HG03354 (cell line): ENCODE results near the gene TEX29.

Source experiments
- ATAC-seq: cut with Tn5 transposase; IDR thresholded peaks from one replicate; pipeline ENCODE4 v1.9.1; 2021; ENCODE audit warnings: mild to moderate bottlenecking; ENCODE audit not compliant: unreplicated experiment, poor library complexity, severe bottlenecking

TEX29 gene

GRCh38 chr13:111288276-111288675, 32.2 kb upstream of the TEX29 start:
- no peak for ATAC-seq

DNA sequence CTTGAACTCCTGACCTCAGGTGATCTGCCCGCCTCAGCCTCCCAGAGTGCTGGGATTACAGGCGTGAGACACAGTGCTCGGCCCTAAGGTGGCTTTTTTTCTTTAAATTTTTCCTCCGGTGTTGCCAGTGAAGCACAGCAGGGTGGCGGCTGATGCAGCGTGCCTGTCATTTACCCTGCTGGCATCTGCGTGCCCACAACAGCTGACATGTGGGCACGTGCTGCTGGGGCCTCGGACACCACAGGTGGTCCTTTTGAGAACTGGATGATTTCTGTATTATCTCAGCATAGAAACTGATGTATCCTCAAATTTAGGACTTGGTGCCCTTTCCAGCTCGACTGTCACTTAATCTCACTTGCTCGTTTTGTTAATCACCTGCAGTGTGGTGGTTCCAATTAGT, 31.2 kb upstream of the TEX29 start:
- no peak for ATAC-seq

DNA sequence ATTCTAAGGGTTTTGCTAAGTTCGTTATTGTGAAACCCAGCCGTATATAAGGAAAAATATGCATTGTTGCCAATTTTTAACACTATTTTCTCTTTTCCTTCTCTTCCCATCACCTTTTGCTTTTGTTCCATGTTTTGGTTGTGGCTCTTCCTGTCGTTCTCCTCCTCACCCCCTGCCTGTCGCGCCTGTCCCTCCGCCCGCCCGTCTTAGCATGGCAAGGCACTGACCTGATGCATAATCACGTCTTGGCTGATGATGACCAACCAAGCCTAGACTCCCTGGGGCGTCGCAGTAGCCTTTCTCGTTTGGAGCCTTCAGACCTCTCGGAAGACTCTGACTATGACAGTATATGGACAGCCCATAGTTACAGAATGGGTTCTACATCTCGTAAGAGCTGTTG, 28.5 kb upstream of the TEX29 start:
- no peak for ATAC-seq

- ATAC-seq: no peak
These were observed 27.5 kb upstream of the TEX29 start for GRCh38 chr13:111292710-111293485.

DNA sequence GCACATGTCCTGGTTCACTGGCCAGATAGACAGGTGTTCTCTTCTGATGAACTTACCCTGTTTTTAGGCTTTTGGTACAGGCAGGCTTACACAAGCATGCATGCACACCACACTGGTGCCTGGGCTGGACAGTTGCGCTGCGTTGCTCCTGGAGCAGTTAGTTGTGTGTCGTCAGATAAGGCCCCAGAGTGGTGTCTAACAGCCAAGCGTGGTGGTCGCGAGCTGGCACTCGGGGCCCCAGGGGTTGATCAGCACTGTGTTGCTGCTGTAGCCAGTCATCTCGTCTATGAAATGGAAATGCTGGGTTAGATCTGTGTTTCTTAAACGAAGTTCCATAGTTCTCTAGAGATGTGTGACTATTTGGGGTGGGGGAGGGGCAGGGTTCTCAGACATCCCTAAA, 24.6 kb upstream of the TEX29 start:
- ATAC-seq: no peak

DNA sequence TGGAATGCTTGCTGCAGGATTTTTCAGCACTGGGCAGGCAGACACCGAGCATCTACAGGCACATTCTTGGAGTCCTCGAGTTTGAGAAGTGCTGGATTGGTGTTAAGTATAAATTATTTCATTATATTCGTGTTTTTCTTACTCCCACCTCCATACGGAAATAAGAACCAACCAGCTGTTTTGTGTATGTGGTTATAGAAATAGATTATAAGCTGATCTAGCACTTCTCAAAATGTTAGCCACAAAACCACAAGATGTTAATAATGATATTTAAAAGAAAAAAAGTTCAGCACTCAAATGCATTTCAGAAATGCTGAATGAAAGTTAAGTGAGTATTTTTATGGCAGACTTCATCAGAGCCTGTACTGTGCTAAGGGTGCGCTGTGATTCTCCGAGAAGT, 24.0 kb upstream of the TEX29 start:
- no peak for ATAC-seq

- no peak for ATAC-seq
These were observed 22.0 kb upstream of the TEX29 start for GRCh38 chr13:111298214-111298975.

DNA sequence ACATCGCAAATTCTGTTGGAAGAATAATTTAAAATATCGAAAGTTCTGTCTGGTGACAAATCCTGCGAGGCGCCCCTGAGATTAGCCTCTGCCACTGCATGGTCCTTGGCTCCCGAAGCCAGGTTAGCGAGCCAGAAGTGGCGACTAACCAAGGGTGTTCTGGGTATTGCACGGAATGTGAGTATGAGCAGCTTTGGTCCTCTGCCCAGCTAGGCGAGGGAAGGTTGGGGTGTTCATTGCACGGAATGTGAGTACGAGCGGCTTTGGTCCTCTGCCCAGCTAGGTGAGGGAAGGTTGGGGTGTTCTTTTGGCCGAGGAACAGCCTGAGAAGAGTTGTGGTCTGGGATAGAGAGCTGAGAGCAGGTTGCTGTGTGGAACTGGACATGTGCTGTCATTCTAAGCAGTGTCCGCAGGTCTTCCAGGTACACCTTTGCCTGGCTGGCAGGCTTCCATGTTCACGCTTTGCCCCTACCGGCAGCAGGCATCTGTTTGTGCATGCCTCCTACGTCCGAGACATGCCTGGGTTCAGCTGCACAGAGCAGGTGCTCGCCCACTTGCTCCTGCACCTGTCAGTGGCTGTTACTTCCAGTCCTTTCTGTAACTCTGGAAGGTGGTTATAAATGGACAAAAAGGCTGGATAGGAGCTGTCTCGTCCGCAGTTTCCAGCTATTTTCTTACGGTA, 18.3 kb upstream of the TEX29 start:
- ATAC-seq: no peak

DNA sequence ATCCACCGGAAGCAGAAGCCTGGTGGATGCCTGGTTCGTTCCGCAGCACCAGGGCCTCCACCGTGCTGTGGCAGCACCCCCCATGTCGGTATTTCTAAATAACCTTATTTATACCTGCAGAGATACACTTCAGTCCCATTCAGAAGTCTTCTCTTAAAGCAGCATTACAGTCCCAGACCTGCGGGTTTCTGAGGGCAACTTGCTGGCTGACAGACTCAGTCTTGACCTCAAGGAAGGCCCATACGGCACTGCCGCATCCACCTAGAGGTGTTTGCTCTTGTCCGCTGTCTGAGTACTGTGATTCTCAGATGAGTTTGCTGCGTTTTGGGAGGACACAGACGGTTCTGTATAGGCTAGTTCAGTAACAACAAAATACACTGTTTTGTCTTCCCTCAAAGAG, 16.9 kb upstream of the TEX29 start:
- no peak for ATAC-seq

- ATAC-seq: peak; percentile 94
These were observed 16.3 kb upstream of the TEX29 start for GRCh38 chr13:111304041-111304544.

DNA sequence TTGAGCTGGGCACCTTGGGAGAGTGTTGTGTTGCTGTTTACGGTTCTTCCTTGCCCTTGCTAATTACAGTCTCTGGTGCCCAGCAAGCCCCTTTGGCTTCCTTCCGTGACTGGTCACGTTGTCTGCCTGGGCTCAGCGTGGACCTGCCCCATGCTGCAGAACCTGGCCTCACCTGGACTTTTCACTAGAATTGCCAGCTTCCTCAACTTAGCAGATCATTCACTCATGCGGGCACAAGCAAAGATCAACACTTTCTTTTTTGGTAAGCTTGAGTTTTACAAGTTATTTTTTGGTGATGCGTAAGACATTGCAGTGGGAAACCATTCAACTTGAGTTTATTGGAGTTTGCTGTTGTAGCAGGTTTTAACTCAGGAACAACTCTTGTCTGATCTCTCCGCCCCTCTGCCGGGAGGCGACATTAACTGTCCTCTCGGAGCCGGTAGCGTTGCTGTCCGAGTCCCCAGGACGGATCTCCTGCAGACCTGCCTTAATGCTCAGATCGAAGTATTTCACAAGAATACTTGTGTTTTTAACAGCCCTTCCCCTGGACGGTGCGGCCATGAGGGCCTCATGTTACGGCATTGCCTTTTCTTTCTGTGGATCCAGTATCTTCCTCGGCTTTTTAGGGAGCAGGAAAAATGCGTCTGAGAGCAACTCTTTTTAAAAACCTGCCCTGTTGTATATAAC, 15.7 kb upstream of the TEX29 start:
- peak; percentile 31 for ATAC-seq

DNA sequence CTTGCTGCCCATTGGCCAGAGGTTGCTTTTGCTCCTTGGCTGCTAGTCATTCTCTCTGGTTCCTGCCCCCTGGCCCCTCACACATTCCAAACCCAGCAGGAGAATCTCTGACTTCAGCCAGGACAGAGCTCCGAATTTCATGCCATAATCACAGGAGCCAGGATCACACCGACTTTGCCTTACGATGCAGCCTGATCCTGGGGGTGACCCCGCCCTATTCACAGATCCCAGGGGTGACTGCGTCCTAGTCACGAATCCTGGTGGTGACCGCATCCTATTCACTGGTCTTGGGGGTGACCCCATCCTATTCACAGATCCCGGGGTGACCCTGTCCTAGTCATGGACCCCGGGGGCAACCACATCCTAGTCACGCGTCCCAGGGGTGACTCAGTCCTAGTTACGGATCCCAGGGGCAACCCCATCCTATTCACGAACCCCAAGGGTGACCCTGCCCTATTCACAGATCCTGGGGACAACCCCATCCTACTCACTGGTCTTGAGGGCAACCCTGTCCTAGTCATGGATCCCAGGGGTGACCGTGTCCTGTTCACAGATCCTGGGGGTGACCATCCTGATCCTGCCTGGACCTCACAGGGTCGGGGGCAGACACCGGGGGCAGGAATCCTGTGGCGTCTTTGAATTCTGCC, 7.4 kb upstream of the TEX29 start:
- no peak for ATAC-seq

DNA sequence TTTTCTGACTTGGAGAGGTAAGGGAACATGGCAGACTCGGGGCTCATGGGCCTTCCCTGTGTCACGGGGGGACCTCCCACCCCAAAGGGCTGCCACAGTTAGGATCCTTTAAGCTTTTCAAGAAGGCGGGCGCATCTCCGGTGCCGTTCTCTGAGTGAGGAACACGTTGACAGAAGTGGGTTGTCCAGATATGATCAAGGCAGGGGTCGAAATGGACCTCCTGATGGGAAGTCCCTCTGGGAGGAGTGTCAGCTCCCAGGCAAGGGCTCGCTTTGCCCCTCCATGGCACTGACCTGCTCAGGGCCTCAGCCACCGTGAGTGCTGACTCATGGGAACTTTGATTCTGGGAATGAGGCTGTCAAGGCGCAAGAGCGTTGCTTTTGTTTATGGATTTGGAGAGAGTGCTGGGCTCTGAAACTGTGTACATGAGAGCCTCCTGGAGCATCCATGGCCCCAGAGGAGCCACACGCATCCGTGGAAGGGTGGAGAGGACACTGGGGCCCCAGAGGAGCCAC, 6.5 kb upstream of the TEX29 start:
- ATAC-seq: no peak

GRCh38 chr13:111314852-111315251, 5.6 kb upstream of the TEX29 start:
- ATAC-seq: no peak

DNA sequence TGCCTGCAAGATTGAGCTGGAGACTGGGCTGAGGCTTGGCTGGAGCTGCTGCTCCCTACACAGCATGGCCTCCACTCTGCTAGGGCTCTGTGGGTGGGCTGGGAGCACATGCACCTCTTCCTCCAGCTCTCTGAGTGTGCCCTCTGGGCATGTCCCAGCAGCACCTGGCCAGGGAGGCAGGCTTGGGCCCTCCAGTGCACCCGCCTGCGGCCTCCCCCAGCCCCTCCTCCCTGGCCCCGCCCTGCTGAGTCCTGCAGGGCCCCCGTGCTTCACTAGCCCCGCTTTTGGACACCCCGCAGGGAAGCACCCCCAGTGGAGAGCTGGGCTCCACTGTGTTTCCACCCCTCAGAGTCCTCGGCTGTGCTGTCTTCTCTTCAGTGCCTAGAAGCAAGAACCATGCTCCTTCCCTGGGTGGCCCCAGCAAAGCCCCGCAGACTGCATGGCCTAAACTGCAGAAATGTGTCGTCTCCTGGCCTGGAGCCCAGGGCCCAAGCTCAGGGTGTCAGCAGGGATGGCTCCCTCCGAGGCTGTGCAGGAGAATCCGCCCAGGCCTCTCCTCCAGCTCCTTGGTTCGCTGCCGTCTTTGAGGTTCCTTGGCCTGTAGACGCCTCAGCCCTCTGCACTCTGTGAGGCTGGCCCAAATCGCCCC, 5.0 kb upstream of the TEX29 start:
- no peak for ATAC-seq

DNA sequence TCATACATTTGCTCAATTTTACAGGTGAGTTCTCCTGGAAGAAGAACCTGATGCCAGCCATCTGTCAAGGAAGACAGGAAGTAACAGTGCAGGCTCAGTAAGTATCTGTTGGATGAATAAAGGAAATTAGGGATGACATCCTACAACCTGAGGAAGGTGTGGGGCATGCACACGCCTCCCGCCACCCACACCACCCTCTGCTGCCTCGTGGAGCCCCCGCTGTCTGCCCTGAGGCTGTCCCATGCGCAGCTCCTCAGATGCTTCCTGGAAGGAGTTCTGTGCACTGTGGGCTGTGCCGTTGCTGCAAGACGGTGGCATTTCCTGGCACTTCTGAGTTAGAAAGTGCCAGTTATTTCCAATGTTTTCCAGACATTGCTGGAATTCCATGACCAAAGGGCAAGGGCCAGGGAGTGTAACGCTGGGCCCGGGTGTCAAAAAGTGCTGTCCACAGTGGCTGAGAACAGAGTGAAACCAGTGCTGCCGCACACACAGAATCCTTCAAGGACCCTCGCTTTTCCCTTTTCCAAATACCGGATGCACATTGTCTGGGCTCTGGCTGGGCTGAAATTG, 4.2 kb upstream of the TEX29 start:
- no peak for ATAC-seq

- no peak for ATAC-seq
These were observed 3.3 kb upstream of the TEX29 start for GRCh38 chr13:111317042-111317550.

DNA sequence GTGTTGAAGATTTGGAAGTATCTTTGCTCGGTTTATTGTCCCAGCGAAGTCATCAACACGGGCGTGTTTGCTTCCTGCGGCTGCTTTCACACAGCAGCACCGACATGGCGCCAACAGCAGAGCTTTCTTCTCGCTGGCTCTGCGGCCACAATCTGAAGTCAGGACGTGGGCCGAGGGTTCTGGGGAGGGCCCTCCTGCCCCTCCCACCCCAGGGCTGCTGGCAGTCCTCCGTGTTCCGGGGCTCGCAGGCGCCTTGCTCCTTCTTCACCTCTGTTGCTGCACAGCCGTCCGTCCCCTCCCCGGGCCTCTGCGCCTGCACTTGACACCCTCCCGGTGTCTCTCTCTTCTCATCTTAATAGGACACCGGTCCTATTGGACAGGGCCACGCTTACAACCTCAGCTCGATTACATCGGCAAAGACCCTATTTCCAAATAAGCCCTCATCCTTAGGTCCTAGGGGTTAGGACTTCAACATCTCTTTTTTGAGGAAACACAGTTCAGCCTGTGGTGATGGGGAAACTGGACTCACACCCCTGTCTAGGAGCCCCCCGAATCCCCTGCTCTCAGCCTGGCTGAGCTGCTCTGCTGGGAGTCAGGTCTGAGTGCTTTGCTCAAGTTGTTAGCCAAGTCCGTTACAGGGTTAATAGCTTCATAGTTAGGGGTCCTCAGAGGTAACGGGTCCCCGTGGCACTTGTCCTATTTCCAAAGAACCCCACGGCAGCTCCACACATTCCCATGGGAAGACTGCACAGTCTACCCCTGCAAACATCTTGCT, 2.7 kb upstream of the TEX29 start:
- ATAC-seq: no peak
